Retina (tissue), 1 donor: ENCODE results near the gene PTPRG.
"Not testable (repeated sequence)": the region's sequence is repeated elsewhere in the genome, so short reads cannot be mapped to it uniquely, and the experiment has no call there.

ENCODE experiments used
- DNase-seq: peaks from one replicate; pipeline ENCODE4 v3.0.0-alpha.2; 2016

PTPRG gene

DNA sequence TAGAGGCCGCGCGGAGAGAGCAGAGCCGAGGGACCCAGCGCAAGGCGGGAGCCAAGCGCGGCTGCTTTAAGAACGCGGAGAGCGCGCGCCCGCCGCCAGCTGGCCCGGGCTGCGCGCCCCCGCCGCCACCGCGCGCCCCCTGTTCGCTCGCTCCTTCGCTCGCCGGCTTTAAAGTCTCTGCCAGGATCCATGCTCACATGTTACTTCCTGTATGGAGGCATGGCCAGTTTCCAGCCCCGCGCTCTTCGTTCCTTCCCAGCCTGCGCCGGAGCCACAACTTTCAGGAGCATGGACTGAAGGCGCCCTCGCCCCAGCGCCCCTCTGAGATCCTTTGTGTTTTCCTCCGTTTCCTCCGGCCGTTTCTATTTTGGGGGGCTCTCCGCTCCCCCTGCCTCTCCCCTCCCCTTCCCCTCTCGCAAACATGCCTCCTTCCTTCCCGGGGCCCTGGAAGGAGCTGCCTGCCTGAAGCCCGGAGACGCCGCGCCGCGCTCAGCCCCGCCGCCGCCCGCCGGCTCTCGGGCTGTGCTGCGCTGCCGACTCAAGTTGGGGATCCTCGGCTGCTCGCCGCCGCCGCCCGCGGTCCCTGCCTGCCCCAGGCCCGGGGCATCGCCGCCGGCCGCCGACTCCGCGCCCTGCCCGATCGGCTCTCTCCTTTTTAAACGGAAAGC is at the start of gene PTPRG:
PTPRG (plus strand) TSS at position 198 of the 668 bp plus-strand sequence. CDS start 717 bp downstream, outside the sequence.
- DNase-seq, result peak; percentile 97

DNA sequence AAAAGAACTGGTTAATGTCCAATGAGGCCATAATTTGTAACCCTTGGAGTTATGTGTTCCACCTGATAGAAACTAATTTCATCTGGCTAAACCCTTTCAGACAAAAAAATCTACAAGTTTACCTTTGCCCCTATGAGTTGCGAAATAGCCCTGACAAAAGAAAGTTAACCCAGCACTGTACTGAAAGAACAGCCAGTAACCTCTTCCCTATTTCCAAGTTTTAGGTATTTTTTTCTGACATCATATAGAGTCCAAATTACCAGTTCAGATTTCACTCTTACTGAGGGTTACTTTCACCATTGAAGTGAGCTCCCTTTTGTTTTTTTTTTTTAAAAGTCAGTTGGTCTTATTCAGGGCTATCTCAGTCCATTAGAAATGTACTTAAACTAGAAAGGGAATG is 42.8 kb upstream of the PTPRG start:
- DNase-seq, result no peak

DNA sequence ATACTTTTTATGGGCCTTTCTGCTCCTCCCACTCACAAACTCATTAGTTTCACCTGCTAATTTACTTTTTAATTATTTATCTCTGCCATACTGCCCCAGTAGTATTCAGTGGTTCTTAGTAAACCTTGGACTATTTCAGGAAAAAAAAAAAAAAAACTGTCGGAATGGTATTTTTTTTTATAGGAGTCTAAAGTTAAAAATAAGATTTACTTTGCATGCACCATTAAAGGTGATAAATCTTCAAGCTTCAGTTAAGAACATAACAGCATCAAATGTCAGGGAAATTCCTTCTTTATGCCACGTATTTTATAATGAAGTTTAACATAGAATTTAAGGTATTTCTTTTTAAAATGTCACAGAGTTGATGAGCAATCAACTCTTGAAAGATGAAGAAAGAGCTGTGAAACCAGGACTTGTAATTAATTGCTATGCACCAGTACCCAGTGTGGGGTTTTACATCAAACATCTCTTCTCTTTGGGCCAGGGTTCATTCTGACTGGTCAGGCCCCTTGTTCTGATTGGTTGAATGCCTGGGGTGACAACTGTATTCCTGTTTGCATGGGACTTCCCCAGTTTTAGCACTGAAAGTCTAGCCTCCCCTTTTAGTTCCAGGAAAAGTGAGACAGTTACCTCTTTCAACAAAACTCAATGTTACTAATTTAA is 40.3 kb upstream of the PTPRG start:
- no peak for DNase-seq

GRCh38 chr3:61522060-61522459 is 39.3 kb upstream of the PTPRG start:
- DNase-seq, result peak; percentile 49

GRCh38 chr3:61522626-61523025 is 38.7 kb upstream of the PTPRG start:
- DNase-seq, result no peak

DNA sequence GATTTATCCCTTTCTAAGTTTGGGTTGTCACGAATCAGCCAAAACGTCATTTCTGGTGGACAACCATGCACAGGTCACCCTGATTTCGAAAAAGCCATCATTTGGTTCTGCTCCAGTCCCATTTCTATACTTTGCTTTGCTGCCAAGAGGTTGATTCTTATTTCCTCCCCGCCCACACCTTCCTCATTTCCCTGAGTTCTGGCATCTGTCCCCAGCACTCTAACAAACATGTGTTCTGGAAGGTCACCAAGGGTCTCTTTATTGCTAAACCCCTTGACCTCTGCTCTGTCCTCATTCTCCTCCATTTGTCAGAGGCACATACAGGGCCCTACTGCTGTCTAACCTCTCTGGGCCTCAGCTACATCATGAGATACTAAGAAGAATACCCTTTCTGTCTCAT is 36.4 kb upstream of the PTPRG start:
- DNase-seq, result no peak

- no peak for DNase-seq
Measured at GRCh38 chr3:61526308-61526707, 35.1 kb upstream of the PTPRG start.

- no peak for DNase-seq
Measured at GRCh38 chr3:61527011-61527410, 34.4 kb upstream of the PTPRG start.

DNA sequence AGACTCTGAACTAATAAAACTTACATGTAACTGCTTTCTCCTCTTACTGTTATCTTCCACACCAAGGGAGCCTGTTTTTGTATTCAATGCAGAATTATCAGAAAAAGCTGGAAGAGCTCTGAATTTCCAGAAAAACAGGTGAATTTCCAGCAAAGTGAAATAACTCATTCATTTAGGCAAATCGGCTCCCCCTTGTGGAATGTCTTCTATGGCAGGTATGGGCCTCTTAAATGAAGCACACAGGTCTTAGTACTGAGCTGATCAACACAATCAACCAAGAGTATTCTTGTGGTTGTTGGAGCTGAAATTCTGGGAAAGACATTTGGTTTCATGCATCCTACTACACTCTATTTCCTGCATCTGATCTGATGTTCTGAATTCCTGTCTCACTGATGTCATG is 31.0 kb upstream of the PTPRG start:
- DNase-seq, result peak; percentile 13

- peak; percentile 53 for DNase-seq
Measured at GRCh38 chr3:61531528-61531927, 29.8 kb upstream of the PTPRG start.

DNA sequence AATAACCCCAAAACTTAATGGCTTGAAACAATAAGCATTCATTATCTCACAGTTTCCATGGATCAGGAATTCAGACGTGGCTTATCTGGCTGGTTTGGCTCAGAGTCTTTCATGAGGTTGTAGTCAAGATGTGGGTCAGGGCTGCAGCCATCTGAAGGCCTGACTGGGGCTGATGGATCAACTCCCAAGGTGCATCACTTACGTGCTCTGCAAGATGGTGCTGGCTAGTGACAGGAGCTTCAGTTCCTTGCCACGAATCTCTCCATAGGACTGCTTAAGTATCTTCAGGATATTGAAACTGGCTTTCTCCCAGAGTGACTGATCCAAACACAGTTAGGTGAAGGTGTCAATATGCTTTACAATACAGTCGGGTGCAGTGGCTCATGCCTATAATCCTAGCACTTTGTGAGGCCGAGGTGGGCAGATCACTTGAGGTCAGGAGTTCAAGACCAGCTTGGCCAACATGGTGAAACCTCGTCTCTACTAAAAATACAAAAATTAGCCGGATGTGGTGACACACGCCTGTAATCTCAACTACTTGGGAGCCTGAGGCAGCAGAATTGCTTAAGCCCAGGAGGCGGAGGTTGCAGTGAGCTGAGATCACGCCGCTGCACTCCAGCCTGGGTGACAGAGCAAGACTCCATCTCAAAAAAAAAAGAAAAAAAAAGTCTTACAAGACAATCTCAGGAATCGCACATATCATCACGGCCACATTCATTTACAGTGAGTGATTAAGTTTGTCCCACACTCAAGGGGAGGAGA is 28.5 kb upstream of the PTPRG start:
- DNase-seq, result no peak

- no peak for DNase-seq
Measured at GRCh38 chr3:61535826-61536225, 25.5 kb upstream of the PTPRG start.

DNA sequence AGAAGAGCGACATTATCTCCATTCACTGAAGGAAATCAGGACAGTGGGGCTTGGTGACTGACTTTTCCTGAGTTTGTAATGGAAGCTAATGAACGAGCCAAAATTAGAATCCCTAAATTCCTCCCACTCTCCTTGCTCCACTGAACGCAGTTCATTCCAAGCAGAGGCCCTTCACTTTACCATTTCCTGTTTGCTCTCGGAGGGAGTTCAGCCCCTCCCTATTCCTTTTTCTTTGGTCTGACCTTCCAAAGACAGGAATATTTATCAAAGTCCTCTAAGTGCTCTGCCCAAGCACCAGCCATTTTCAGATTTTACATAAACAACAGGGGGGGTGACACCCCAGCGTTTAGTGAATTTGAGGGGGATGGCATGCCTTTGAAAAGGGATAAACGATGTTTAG is 24.0 kb upstream of the PTPRG start:
- DNase-seq, result no peak

DNA sequence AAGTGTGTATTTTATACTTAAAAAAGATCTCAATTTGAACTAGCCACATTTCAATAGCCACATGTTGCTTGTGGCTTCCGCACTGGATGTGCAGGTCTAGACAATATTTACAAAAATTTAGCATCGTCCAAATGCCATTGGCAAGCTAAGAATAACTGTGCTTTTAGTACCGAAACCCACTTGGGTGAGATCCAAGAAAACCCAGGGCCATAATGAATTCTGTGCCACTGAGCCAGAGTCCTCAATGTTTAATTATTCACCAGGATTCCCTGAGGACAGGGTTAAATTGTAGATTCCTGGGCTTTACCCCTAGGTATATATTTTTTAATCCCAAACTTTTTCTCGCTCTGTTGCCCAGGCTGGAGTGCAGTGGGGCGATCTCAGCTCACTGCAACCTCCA is 22.9 kb upstream of the PTPRG start:
- DNase-seq, result no peak

DNA sequence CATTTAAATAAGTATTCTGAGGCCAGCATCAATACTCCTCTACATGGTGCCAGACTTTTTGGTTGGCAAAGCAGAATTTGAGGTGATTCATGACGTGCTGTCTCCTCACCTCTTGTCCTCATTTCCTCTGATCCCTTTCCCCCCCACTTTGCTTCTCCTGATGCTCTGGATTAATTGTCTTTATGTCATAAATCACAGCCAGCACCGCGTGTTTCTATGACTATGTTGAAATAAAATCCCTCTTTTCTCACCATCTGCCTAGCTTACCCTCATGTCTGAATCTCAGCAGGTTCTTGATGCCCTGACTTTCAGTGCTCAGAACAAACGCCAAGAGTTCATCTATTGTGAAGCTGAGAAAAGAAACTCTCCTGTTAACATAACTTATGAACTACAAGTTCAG is 19.7 kb upstream of the PTPRG start:
- DNase-seq, result no peak

GRCh38 chr3:61545716-61546115 is 15.7 kb upstream of the PTPRG start:
- no peak for DNase-seq

GRCh38 chr3:61547625-61548024 is 13.7 kb upstream of the PTPRG start:
- no peak for DNase-seq

- not testable (repeated sequence) for DNase-seq
Measured at GRCh38 chr3:61552704-61553103, 8.7 kb upstream of the PTPRG start.

- DNase-seq, result no peak
Measured at GRCh38 chr3:61559136-61559731, 2.1 kb upstream of the PTPRG start.

GRCh38 chr3:61560517-61561373 is 626 bp upstream of the PTPRG start:
- peak; percentile 98 for DNase-seq

DNA sequence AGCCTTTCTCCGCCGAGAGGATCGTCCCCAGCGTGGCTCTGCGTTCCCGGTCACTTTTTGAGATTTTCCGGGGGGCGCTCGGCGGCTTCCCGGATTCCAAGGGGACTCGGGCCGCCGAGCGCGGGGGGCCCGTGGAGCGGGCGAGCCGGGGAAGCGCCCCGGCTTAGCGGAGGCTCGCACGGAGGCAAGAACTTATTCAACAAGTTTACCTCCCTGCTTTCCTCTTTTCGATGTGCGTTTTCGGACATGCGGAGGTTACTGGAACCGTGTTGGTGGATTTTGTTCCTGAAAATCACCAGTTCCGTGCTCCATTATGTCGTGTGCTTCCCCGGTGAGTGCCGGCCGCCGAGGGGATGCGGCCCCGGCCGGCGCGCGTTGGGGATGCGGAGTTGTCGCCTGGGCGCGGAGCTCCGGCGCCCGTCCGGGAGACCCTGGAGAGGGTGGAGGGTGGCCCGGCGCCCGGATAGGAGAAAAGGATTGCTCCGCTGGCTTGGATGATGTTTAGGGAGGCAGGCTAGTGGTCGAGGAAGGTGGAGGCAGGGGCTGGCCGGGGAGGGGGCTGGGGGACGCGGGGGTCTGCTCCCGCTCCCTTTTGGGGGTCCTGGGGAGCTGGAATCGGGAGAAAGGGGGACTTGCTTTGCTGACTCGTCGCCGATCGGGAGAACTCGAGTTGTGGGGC is 810 bp downstream of the PTPRG start:
- DNase-seq, result peak; percentile 75

DNA sequence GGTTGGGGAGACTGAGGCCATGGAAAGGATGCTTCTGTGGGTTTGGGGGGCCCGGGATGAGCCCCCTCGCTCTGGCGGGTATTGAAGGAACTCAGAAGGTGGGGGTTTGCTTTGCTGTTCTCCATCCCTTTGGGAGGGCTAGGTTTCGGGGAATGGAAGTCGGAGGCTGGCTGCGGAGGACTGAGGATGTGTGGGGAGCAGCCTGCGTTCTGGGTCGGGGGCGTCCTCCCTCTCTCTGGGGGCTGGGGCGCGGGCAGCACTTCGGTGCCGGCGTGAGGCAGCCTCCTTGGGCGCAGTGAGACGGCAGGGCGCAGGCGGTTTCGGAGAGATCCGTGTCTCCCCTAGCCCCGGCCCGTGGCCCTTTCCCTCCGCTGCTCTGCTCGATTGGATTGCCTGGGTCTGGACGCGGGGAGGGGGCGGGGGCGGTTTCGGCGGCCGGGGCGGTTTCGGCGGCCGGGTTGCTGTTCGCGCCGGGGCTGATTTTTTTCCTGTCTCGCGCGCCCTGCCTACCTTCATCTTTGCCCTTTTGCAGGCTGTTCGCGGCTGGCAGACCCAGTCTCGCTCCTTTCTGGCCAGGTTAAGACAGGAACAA is 1.4 kb downstream of the PTPRG start:
- no peak for DNase-seq
